Measurements from ENCODE around the gene MAD1L1.

Gene MAD1L1

GRCh38 chr7:2076649-2077064 lies 156.1 kb downstream of the MAD1L1 start:
- no peak for DNase-seq (ENCODE audit: extremely low read depth, low read depth)
- H3K4me3 ChIP-seq (replicated peaks; ENCODE audit: low read depth, low read length), result no peak overlapping the region
- no peak for TF ChIP-seq CTCF (IDR thresholded peaks at IDR 0.05; ENCODE audit: low read depth, low read length, missing control alignments)

- TF ChIP-seq CTCF (IDR thresholded peaks at IDR 0.05; ENCODE audit: low read depth, low read length, missing control alignments), result no peak
- H3K4me3 ChIP-seq (replicated peaks; ENCODE audit: low read depth, low read length), result no peak overlapping the region
- no peak for DNase-seq (ENCODE audit: extremely low read depth, low read depth)
These were observed 156.9 kb downstream of the MAD1L1 start for GRCh38 chr7:2075811-2076210.

GRCh38 chr7:2074691-2075090 lies 158.1 kb downstream of the MAD1L1 start:
- DNase-seq (ENCODE audit: extremely low read depth, low read depth), result no peak
- H3K4me3 ChIP-seq (replicated peaks; ENCODE audit: low read depth, low read length), result no peak overlapping the region
- no peak for TF ChIP-seq CTCF (IDR thresholded peaks at IDR 0.05; ENCODE audit: low read depth, low read length, missing control alignments)

- TF ChIP-seq CTCF (IDR thresholded peaks at IDR 0.05; ENCODE audit: low read depth, low read length, missing control alignments), result no peak
- DNase-seq (ENCODE audit: extremely low read depth, low read depth), result no peak
- no peak overlapping the region for H3K4me3 ChIP-seq (replicated peaks; ENCODE audit: low read depth, low read length)
These were observed 159.9 kb downstream of the MAD1L1 start for GRCh38 chr7:2072798-2073197.

- TF ChIP-seq CTCF (IDR thresholded peaks at IDR 0.05; ENCODE audit: low read depth, low read length, missing control alignments), result no peak
- H3K4me3 ChIP-seq (replicated peaks; ENCODE audit: low read depth, low read length), result no peak overlapping the region
- DNase-seq (ENCODE audit: extremely low read depth, low read depth), result no peak
These were observed 160.7 kb downstream of the MAD1L1 start for GRCh38 chr7:2072042-2072441.

GRCh38 chr7:2071133-2071832 lies 161.5 kb downstream of the MAD1L1 start:
- TF ChIP-seq CTCF (IDR thresholded peaks at IDR 0.05; ENCODE audit: low read depth, low read length, missing control alignments), result no peak
- DNase-seq (ENCODE audit: extremely low read depth, low read depth), result no peak
- H3K4me3 ChIP-seq (replicated peaks; ENCODE audit: low read depth, low read length), result no peak overlapping the region

Measured in HFF-Myc (cell line).